Measurements from ENCODE around the gene MAST4. TPM values are rescaled to one million over a fixed set of nuclear protein-coding genes. Genes with fewer than 3 reads are reported as not detected.

MAST4 gene
- total RNA-seq, 1 donor from 2014 or later: 56.9 TPM

DNA sequence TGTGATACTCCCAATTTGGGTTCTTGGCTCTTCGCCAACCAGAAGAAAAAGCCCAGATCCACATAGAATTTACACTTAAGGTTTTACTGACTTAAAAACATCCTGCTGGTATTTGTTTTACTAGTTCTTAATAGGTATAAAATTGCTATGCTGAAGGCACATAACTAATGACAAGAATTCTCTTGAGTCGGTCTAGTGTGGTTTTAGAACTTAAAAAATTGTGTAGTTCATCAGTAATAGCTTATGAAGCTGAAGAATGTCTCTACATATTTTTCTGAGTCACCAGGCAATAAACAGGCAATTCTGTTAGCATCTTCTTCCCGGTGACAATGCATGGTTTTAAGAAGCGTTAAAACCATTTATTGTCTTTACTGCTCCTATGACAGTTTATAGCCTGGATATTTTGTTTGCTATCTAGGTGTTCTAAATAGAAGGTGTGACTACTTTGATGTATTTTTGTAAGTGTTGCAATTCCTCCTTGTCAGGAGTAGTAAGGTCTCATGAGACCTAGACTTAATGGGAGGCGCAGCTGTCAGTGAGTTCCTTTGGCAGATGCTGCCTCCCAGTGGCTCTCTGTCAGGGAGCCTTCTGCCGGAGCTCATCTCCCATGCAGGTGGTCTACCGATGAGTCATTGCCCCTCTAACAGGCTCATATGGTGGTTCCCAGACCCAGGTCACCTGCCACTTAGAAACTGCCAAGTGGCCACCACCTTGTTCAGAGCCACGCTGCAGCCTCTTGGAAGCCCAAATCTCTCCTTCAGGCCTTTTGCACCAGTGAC lies 173.8 kb downstream of the MAST4 start:
- TF ChIP-seq, protein P1, sequence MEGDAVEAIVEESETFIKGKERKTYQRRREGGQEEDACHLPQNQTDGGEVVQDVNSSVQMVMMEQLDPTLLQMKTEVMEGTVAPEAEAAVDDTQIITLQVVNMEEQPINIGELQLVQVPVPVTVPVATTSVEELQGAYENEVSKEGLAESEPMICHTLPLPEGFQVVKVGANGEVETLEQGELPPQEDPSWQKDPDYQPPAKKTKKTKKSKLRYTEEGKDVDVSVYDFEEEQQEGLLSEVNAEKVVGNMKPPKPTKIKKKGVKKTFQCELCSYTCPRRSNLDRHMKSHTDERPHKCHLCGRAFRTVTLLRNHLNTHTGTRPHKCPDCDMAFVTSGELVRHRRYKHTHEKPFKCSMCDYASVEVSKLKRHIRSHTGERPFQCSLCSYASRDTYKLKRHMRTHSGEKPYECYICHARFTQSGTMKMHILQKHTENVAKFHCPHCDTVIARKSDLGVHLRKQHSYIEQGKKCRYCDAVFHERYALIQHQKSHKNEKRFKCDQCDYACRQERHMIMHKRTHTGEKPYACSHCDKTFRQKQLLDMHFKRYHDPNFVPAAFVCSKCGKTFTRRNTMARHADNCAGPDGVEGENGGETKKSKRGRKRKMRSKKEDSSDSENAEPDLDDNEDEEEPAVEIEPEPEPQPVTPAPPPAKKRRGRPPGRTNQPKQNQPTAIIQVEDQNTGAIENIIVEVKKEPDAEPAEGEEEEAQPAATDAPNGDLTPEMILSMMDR (IDR thresholded peaks at IDR 0.05): peak; percentile 14
- peak; percentile 29 to 31 for ATAC-seq
- intact Hi-C loops (cut with DNase I): no loop called here

DNA sequence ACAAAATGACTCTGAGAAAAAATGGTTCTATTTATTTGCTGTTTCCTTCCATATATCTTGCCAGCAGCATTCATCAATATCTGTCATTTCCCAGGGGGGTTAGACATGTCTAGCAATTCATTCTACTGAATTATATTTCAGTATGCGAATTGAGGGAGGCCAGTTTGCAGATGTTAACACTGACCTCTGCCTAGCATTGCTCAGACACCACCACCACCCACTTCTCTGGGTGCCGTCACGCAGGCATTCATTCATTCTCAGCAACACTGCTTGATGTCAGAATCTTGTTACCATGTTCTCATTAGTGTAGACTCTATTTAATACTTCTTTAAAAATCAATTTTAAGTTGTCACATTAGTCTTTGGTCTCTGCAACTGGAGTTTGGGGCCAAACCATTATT lies 181.7 kb downstream of the MAST4 start:
- H3K27me3 ChIP-seq (ENCODE audit: low read depth): no peaks in the 10 kb centered on the region
- H3K4me3 ChIP-seq: no peak overlapping the region
- H3K36me3 ChIP-seq: no peaks in the 10 kb centered on the region
- no peaks in the 10 kb centered on the region for H3K4me1 ChIP-seq
- no peak overlapping the region for H3K27ac ChIP-seq
- TF ChIP-seq, protein P1 (IDR thresholded peaks at IDR 0.05): no peak
- no peaks in the 10 kb centered on the region for H3K9me3 ChIP-seq
- DNase-seq: no peak
- ATAC-seq: no peak
- intact Hi-C loops (cut with DNase I): no loop called here

More for the DNA sequence above, 173.8 kb downstream of the MAST4 start:
- Histone ChIP-seq H3K36me3 (no peaks in the 10 kb centered on the region), H3K27me3 (ENCODE audit: low read depth) (no peaks in the 10 kb centered on the region), H3K4me3 (no peak overlapping the region), H3K9me3 (no peaks in the 10 kb centered on the region), H3K27ac (no peak overlapping the region), H3K4me1 (peaks cover 4% of the 10 kb centered on the region)
- DNase-seq: no peak

DNA sequence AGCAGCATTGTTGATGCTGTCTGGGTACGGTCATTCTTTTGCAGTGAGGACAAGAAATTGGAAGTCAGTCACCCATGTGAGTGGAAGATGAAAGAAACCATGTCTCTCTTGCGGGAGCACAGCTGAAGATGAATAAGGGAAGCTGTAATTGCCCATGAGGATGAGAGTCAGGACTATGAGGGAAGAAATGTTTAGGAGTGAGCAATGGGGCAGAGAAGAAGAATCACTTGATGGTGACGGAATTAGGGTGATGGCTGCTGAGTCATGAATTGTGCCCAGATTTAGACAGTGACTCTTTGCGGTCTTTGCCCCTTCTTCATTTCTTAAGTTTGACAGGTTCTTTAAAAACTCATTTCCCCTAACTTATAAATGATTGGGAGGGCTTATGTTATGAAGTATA lies 183.3 kb downstream of the MAST4 start:
- intact Hi-C loops (cut with DNase I): no loop called here
- H3K9me3 ChIP-seq: no peaks in the 10 kb centered on the region
- DNase-seq (no peak), ATAC-seq (no peak)
- TF ChIP-seq, protein P1 (IDR thresholded peaks at IDR 0.05): no peak
- no peaks in the 10 kb centered on the region for H3K36me3 ChIP-seq
- H3K4me1 ChIP-seq: no peaks in the 10 kb centered on the region
- no peak overlapping the region for H3K27ac ChIP-seq
- H3K27me3 ChIP-seq (ENCODE audit: low read depth): no peaks in the 10 kb centered on the region
- no peak overlapping the region for H3K4me3 ChIP-seq

DNA sequence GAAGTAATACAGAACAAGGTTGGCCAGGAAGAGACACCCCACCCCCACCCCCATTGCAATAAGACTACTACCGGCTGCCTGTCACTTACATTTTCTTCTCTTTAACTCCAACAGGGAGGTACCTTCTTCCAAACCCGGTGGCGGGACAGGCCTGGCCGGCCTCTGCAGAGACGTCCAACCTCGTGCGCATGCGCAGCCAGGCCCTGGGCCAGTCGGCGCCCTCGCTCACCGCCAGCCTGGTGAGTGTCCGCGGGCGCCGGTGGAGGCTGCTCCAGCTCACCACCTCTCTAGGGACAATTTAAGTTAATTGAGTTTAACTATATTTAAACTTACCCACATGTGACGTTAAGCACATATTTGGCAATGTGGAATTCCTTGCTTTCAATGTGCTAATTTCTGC lies 192.4 kb downstream of the MAST4 start:
- no peak overlapping the region for H3K27ac ChIP-seq
- no peak overlapping the region for H3K4me3 ChIP-seq
- H3K36me3 ChIP-seq: no peaks in the 10 kb centered on the region
- no peak for ATAC-seq
- no peaks in the 10 kb centered on the region for H3K9me3 ChIP-seq
- DNase-seq: no peak
- TF ChIP-seq, protein P1 (IDR thresholded peaks at IDR 0.05): no peak
- no peaks in the 10 kb centered on the region for H3K27me3 ChIP-seq (ENCODE audit: low read depth)
- intact Hi-C loops (cut with DNase I): no loop called here
- H3K4me1 ChIP-seq: no peaks in the 10 kb centered on the region

DNA sequence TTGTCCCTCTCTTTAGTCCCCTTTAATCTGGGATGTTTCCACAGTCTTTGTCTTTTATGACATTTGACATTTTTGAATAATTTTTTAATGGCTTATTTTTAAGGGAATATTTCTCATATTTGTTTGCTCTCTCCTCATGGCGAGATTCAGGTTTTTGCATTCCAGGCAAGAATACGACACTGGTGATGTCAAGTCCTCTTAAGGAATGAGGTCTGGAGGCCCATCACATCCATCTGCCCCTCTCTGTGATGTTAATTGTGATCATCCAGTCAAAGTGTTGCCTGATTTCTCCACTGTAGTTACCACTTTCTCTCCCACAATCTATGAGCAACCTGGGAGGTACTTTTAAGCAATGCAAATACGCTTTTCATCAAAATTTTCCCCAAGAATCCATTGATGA lies 193.2 kb downstream of the MAST4 start:
- Histone ChIP-seq H3K9me3 (no peaks in the 10 kb centered on the region), H3K4me1 (no peaks in the 10 kb centered on the region), H3K4me3 (no peak overlapping the region), H3K27me3 (ENCODE audit: low read depth) (no peaks in the 10 kb centered on the region), H3K27ac (no peak overlapping the region), H3K36me3 (no peaks in the 10 kb centered on the region)
- intact Hi-C loops (cut with DNase I): no loop called here
- TF ChIP-seq, protein P1 (IDR thresholded peaks at IDR 0.05): no peak
- ATAC-seq (no peak), DNase-seq (no peak)
